ENCODE measurements around the gene SP3.

- TF ChIP-seq, protein P1, sequence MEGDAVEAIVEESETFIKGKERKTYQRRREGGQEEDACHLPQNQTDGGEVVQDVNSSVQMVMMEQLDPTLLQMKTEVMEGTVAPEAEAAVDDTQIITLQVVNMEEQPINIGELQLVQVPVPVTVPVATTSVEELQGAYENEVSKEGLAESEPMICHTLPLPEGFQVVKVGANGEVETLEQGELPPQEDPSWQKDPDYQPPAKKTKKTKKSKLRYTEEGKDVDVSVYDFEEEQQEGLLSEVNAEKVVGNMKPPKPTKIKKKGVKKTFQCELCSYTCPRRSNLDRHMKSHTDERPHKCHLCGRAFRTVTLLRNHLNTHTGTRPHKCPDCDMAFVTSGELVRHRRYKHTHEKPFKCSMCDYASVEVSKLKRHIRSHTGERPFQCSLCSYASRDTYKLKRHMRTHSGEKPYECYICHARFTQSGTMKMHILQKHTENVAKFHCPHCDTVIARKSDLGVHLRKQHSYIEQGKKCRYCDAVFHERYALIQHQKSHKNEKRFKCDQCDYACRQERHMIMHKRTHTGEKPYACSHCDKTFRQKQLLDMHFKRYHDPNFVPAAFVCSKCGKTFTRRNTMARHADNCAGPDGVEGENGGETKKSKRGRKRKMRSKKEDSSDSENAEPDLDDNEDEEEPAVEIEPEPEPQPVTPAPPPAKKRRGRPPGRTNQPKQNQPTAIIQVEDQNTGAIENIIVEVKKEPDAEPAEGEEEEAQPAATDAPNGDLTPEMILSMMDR (IDR thresholded peaks at IDR 0.05), result no peak
- no peak for TF ChIP-seq POLR2AphosphoS5 (IDR thresholded peaks at IDR 0.05)
- no peak for TF ChIP-seq POLR2A (IDR thresholded peaks at IDR 0.05; ENCODE audit: low read depth)
Measured at GRCh38 chr2:174002679-174003078, 37.5 kb upstream of the SP3 start.

Measured in esophagus muscularis mucosa (tissue), 3 donors.